ENCODE data around the gene POLR3B.

The POLR3B gene

DNA sequence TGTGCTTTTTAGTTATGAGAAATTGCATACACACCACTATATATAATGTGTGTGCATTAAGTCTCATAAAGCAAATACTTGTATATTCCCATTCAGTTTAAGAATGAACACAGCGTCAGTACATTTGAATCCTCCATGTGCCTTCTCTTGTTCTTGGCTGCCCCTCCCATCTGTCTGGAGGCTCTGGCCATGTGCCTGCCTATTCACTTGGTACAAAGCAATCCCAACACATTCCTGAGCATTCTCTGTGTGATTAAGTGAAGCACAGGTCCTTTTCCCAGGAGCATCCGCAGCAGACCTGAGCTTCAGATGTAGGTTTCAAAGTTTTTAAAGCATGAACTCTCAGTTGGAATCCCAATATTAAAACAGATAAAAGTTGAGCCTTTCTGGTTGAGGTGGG is 58.7 kb downstream of the POLR3B start:
- no peak for TF ChIP-seq ZFX (IDR thresholded peaks at IDR 0.05)
- TF ChIP-seq, protein P1, sequence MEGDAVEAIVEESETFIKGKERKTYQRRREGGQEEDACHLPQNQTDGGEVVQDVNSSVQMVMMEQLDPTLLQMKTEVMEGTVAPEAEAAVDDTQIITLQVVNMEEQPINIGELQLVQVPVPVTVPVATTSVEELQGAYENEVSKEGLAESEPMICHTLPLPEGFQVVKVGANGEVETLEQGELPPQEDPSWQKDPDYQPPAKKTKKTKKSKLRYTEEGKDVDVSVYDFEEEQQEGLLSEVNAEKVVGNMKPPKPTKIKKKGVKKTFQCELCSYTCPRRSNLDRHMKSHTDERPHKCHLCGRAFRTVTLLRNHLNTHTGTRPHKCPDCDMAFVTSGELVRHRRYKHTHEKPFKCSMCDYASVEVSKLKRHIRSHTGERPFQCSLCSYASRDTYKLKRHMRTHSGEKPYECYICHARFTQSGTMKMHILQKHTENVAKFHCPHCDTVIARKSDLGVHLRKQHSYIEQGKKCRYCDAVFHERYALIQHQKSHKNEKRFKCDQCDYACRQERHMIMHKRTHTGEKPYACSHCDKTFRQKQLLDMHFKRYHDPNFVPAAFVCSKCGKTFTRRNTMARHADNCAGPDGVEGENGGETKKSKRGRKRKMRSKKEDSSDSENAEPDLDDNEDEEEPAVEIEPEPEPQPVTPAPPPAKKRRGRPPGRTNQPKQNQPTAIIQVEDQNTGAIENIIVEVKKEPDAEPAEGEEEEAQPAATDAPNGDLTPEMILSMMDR (conservative IDR thresholded peaks at IDR 0.05) = no peak
- H3K27ac ChIP-seq = no peak overlapping the region

DNA sequence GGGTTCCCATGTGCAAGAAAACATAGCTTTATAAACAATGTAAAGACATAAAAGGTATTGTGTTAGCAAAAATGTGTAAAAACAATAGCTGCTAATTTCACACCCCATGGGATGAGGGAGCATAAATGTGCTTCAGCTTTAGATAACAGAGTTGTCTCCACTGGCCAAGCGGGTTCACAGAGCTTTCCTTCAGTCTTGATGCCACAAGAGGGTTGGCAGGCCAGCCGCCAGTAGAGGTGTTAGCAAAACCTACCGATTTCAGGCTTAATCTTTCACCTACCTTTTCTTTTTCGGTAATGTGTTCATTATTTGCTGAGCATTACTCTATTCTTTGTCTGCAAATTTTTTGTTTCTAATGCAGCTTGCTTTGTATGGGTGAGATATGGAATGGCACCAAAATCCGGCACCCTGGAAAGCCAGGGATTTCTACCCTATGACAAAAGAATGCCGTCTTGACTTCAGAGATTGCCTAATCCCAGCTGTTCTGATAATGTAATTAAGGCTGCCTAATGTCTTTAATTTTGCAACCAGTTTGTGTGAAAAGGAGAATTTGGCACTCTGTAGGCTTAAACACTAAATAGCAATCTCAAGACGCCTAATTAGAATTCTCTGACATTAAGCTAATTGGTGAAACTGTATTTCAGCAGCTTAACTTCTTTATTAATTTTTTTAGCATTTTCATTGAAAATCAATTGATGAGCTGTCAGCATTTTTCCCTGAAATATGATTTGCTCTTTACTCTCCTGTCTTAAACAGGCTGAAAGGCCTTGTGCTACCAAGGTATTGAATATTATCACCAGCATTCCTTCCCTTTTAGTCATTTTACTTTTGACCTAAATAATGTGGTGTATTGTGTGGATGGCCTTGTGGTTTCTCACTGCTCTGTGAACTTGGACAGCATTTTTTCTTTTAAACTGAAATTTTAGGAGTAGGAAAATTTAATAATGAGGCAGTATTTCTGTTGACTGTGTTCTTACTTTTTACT is 60.7 kb downstream of the POLR3B start:
- no peak for TF ChIP-seq ZFX (IDR thresholded peaks at IDR 0.05)
- TF ChIP-seq, protein P1 (conservative IDR thresholded peaks at IDR 0.05) = no peak
- H3K27ac ChIP-seq = no peak overlapping the region

DNA sequence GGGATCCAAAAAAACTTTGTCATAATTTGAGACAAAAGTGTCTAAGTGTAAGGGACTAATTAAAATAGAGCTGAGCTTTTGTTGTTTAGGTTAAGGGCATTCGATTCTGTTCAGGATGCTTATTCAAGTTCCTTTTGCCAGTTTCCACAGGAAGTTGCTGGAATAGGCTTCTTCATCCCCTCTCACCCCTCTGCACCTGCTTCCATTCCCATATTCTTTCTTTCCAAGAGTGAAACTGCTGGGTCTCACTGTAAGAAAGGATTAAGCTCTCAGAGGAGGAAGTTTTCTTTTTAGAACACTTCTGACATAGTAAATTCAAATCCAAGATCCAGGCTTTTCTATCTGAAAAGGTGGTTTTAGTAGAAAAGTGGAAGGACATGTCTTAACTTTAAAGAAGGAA is 61.4 kb downstream of the POLR3B start:
- TF ChIP-seq ZFX (IDR thresholded peaks at IDR 0.05) = no peak
- TF ChIP-seq, protein P1 (conservative IDR thresholded peaks at IDR 0.05) = no peak
- H3K27ac ChIP-seq = no peak overlapping the region

DNA sequence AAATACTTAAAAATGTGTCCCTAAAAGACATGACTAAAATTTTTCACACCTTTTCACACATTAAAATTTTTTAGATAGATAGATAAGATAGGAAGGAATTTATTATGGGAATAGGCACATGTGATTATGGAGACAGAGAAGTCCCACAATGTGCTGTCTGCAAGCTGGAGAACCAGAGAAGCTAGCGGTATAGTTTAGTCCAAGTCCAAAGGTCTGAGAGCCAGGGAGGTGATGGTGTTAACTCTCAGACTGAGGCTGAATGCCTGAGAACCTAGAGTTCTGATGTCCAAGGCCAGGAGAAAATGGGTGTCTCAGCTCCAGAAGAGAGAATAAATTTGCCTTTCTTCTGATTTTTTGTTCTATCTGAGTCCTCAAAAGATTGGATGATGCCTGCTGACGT is 65.7 kb downstream of the POLR3B start:
- no peak overlapping the region for H3K27ac ChIP-seq
- TF ChIP-seq ZFX (IDR thresholded peaks at IDR 0.05) = no peak
- TF ChIP-seq, protein P1 (conservative IDR thresholded peaks at IDR 0.05) = no peak

DNA sequence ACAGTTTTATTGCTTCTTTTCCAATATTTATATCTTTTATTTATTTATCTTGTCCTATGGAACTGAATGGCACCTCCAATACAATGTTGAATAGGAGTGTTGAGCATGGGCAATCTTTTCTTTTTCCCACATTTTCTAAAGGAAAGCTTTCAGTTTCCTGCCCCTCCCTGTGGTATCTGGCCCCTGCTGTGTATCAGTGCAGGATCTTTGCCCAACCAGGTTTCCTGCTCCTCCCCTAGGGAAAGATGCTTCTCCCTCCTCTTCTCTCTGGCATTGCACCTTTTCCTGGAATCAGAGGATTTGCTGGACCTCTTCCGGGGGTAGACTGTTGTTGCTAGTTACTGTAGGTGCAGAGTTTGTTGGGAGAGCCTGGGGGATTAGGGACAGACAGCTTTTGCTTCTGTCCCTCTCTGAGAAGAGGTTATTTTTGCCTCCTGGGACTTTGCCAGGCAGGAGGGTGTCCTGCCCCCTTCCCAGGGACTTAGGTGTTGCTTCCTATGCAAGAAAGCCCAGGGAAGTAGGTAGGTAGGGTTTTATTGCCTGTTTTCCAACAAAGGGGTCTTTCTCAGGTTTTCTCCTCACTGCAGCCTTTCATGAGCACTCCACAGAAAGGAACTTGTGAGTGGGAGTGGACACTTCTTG is 67.6 kb downstream of the POLR3B start:
- H3K27ac ChIP-seq = no peak overlapping the region
- TF ChIP-seq, protein P1 (conservative IDR thresholded peaks at IDR 0.05) = no peak
- no peak for TF ChIP-seq ZFX (IDR thresholded peaks at IDR 0.05)

DNA sequence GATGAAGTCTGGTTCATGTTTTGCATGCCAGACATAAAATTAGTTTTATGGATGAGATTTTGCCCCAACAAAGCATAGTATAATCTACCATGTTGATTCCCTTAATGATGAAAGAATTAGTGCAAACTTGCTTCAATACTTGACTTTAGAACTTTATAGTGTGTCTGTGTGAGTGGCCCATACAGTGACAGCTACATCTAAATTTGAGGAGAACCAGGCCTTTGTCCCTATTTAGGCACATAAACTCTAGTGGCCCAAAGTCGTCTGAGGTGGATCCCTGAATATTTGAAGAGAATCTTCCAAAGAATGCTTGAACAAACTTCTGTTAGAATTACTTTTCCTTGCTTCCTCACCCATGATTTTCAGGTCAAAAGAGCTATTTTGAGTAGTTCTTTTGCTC is 70.4 kb downstream of the POLR3B start:
- H3K27ac ChIP-seq = no peak overlapping the region

More for the DNA sequence above, 70.4 kb downstream of the POLR3B start:
- no peak for TF ChIP-seq ZFX (IDR thresholded peaks at IDR 0.05)
- TF ChIP-seq, protein P1 (conservative IDR thresholded peaks at IDR 0.05) = no peak

All from C4-2B (cell line).